OCI-LY3 (cell line): ENCODE measurements around the gene ARL14EP.

ENCODE experiments used
- H2AFZ ChIP-seq: fragments of 200-600, 300-600 bp; shearing (Covaris generic); 2 replicates; pipeline ENCODE4 v1.6.0; 2014; ENCODE audit warnings: antibody characterized with exemption, low read depth, low read length
- H3K27ac ChIP-seq: fragments of 200-600, 300-600 bp; sonication (generic); 2 replicates; pipeline ENCODE4 v1.5.1; 2014; ENCODE audit warnings: mild to moderate bottlenecking, low read length, moderate library complexity, mixed read lengths
- H3K27me3 ChIP-seq: fragments of 200-600, 300-600 bp; sonication (generic); 2 replicates; pipeline ENCODE4 v1.6.1; 2014; ENCODE audit warnings: low read depth, low read length, mixed read lengths
- H3K36me3 ChIP-seq: fragments of 200-600, 300-600 bp; sonication (generic); replicated peaks from 2 replicates; pipeline ENCODE3; 2014; ENCODE audit warnings: low read depth, low read length, mixed read lengths
- H3K4me1 ChIP-seq: fragments of 300-600, 200-600 bp; sonication (generic); 2 replicates; pipeline ENCODE4 v1.6.1; 2014; ENCODE audit warnings: low read length, mixed read lengths
- H3K4me2 ChIP-seq: fragments of 200-600, 300-600 bp; sonication (generic); 2 replicates; pipeline ENCODE4 v1.6.1; 2014; ENCODE audit warnings: low read length, mixed read lengths
- H3K4me3 ChIP-seq: fragments of 300-600, 200-600 bp; sonication (generic); 2 replicates; pipeline ENCODE4 v1.5.1; 2014; ENCODE audit warnings: antibody characterized with exemption, mild to moderate bottlenecking, low read length, moderate library complexity
- H3K79me2 ChIP-seq: fragments of 300-600, 200-600 bp; shearing (Covaris generic); 2 replicates; pipeline ENCODE4 v1.6.1; 2014; ENCODE audit warnings: mild to moderate bottlenecking, low read length, mixed read lengths
- H3K9ac ChIP-seq: fragments of 300-600, 200-600 bp; shearing (Covaris generic); 2 replicates; pipeline ENCODE4 v1.6.0; 2014; ENCODE audit warnings: mild to moderate bottlenecking, low read length, moderate library complexity
- H3K9me3 ChIP-seq: fragments of 200-600, 300-600 bp; shearing (Covaris generic); 2 replicates; pipeline ENCODE4 v1.6.1; 2014; ENCODE audit warnings: low read length, mixed read lengths; ENCODE audit not compliant: insufficient read depth
- H4K20me1 ChIP-seq: fragments of 200-600, 300-600 bp; sonication (generic); 2 replicates; pipeline ENCODE4 v1.6.1; 2016; ENCODE audit warnings: low read length, mixed read lengths; ENCODE audit not compliant: insufficient read depth
- EZH2phosphoT487 ChIP-seq: fragments of 200-600 bp; shearing (Covaris generic); IDR thresholded peaks from 2 replicates; pipeline ENCODE4 v1.6.1; 2018; ENCODE audit warnings: antibody characterized with exemption, mixed run types, low read depth
- TF ChIP-seq, protein P1 (sequence below): fragments of 200-600, 300-600 bp; sonication (generic); IDR thresholded peaks from 2 replicates; pipeline ENCODE4 v1.5.1; 2014; ENCODE audit warnings: antibody characterized with exemption, low read length, low read depth

Gene ARL14EP

DNA sequence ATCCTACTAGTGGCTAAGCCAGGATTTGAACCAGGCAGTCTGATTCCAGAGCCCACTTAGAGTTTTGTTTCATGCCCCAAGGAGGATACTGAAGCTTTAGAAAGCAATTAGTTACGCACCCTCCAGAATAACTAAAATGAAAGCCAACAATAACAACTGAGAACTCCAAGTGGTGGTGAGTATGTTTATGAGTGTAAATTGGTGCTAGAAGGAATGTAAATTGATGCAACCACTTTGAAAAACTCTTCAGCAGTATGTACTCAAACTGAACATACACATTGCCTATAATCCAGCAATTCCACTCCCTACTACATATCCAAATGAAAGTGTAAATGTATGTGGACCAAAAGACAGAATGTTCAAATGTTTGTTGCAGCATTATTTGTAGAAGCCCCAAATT, 6.7 kb upstream of the ARL14EP start:
- TF ChIP-seq, protein P1, sequence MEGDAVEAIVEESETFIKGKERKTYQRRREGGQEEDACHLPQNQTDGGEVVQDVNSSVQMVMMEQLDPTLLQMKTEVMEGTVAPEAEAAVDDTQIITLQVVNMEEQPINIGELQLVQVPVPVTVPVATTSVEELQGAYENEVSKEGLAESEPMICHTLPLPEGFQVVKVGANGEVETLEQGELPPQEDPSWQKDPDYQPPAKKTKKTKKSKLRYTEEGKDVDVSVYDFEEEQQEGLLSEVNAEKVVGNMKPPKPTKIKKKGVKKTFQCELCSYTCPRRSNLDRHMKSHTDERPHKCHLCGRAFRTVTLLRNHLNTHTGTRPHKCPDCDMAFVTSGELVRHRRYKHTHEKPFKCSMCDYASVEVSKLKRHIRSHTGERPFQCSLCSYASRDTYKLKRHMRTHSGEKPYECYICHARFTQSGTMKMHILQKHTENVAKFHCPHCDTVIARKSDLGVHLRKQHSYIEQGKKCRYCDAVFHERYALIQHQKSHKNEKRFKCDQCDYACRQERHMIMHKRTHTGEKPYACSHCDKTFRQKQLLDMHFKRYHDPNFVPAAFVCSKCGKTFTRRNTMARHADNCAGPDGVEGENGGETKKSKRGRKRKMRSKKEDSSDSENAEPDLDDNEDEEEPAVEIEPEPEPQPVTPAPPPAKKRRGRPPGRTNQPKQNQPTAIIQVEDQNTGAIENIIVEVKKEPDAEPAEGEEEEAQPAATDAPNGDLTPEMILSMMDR: no peak
- TF ChIP-seq EZH2phosphoT487: no peak
- H3K27me3 ChIP-seq: no peaks in the 10 kb centered on the region
- H2AFZ ChIP-seq: no peak overlapping the region
- H3K9ac ChIP-seq: no peak overlapping the region
- no peaks in the 10 kb centered on the region for H4K20me1 ChIP-seq
- no peak overlapping the region for H3K27ac ChIP-seq
- H3K4me2 ChIP-seq: no peak overlapping the region
- no peaks in the 10 kb centered on the region for H3K79me2 ChIP-seq
- H3K4me1 ChIP-seq: peaks cover 8% of the 10 kb centered on the region; the same call in 1 of the 2 replicates
- no peaks in the 10 kb centered on the region for H3K36me3 ChIP-seq
- H3K4me3 ChIP-seq: no peak overlapping the region
- no peaks in the 10 kb centered on the region for H3K9me3 ChIP-seq

DNA sequence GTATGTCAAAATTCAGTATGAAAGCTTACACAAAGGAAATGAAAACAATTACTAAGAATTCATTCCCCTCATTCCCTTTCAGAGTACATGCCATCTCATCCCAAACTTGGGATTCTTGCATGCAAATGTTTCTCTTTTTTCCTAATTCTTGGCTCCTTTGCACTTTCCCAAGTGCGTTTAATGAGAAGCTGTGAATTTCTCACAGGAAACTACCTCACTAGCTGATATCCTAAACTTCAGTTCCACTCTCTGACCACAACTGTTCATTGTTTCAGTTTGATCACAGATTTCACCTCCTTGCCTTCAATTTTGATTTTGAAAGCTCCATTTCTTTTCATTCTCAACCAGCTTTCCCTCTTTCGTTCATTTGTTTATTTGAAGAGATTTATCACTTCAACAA, 5.9 kb upstream of the ARL14EP start:
- Histone ChIP-seq H3K27ac (no peak overlapping the region), H4K20me1 (no peaks in the 10 kb centered on the region), H3K9ac (no peak overlapping the region), H3K27me3 (no peaks in the 10 kb centered on the region), H2AFZ (no peak overlapping the region), H3K4me3 (no peak overlapping the region), H3K9me3 (no peaks in the 10 kb centered on the region), H3K4me2 (no peak overlapping the region), H3K36me3 (no peaks in the 10 kb centered on the region), H3K4me1 (peaks cover 10% of the 10 kb centered on the region), H3K79me2 (peaks cover under 1% of the 10 kb centered on the region; the same call in 1 of the 2 replicates)
- no peak for TF ChIP-seq EZH2phosphoT487
- TF ChIP-seq, protein P1: no peak

DNA sequence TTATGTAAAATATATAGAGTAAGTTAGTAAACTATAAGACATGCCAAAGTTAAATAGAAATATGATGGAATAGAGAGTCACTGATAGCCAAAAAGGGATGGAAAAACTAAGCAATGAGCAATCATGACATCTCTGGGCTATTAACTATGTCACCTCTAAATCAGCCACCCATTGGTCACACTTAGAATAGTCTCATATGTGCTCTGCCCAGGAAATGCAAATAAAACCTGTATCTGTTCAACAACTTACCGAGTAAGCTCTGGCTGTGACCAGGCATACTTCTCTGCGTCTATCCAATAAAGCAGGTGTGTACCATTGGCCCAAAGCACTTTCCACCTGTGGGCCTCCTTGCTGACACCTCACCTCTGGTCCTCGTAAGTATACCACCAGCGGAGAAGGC, 1.6 kb upstream of the ARL14EP start:
- H3K4me2 ChIP-seq: no peak overlapping the region
- H3K9me3 ChIP-seq: no peaks in the 10 kb centered on the region
- peaks cover 38% of the 10 kb centered on the region for H3K79me2 ChIP-seq
- peaks cover 8% of the 10 kb centered on the region for H4K20me1 ChIP-seq
- H3K27me3 ChIP-seq: no peaks in the 10 kb centered on the region
- H3K27ac ChIP-seq: no peak overlapping the region
- H3K4me1 ChIP-seq: peaks cover 29% of the 10 kb centered on the region
- H3K4me3 ChIP-seq: no peak overlapping the region
- H2AFZ ChIP-seq: no peak overlapping the region
- no peak overlapping the region for H3K9ac ChIP-seq
- TF ChIP-seq, protein P1: no peak
- TF ChIP-seq EZH2phosphoT487: no peak
- H3K36me3 ChIP-seq: peaks cover 3% of the 10 kb centered on the region

DNA sequence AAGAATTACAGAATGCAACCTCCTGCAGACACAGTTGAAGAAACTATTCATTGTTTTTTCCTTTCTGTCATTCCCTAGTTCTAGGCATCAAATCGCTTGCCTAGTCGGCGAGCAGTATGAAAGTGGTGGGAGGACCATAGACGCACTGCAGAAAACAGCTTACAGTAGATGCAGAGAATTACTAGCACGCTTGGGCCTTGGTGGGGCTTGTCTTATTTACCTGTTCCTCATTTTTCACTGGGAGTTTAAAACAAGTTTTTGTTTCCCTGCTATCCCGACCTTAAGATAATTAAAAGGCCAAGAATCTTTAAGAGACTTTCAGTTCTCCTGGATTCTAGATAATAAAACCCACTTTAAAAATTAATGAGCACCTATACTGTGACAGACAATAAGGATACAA, 713 bp upstream of the ARL14EP start:
- H3K4me2 ChIP-seq: peak overlapping the region; percentile 78
- TF ChIP-seq EZH2phosphoT487: no peak
- TF ChIP-seq, protein P1: no peak
- no peaks in the 10 kb centered on the region for H3K9me3 ChIP-seq
- peak overlapping the region; percentile 94 for H3K4me3 ChIP-seq
- H3K4me1 ChIP-seq: peaks cover 28% of the 10 kb centered on the region
- peaks cover 6% of the 10 kb centered on the region for H3K36me3 ChIP-seq
- H2AFZ ChIP-seq: peak overlapping the region; percentile 94
- peak overlapping the region; percentile 81 for H3K9ac ChIP-seq
- peak overlapping the region; percentile 33; the same call in 1 of the 2 replicates for H3K27ac ChIP-seq
- peaks cover 15% of the 10 kb centered on the region for H4K20me1 ChIP-seq
- H3K79me2 ChIP-seq: peaks cover 46% of the 10 kb centered on the region
- no peaks in the 10 kb centered on the region for H3K27me3 ChIP-seq
